Mesodermal cell (in vitro differentiated cells): ENCODE results near the gene DCLRE1B.

Source experiments
- H3K27ac ChIP-seq: 2 replicates; pipeline ENCODE4 v1.7.0; 2013; ENCODE audit warnings: mild to moderate bottlenecking, low read depth, low read length, moderate library complexity; ENCODE audit not compliant: severe bottlenecking
- H3K36me3 ChIP-seq: 2 replicates; pipeline ENCODE4 v1.7.1; 2013; ENCODE audit warnings: mild to moderate bottlenecking, low read length, moderate library complexity; ENCODE audit not compliant: control insufficient read depth, insufficient read depth
- H3K4me1 ChIP-seq: one replicate; pipeline ENCODE4 v1.7.1; 2013; ENCODE audit warnings: mild to moderate bottlenecking, low read length; ENCODE audit not compliant: insufficient read depth, control insufficient read depth, poor library complexity, severe bottlenecking
- H3K4me3 ChIP-seq: 2 replicates; pipeline ENCODE4 v1.7.0; 2013; ENCODE audit warnings: low read length, control low read depth, mild to moderate bottlenecking; ENCODE audit not compliant: insufficient read depth, poor library complexity, severe bottlenecking; ENCODE audit errors: extremely low read depth
- H3K9me3 ChIP-seq: 2 replicates; pipeline ENCODE4 v1.7.1; 2013; ENCODE audit warnings: mild to moderate bottlenecking, low read length, moderate library complexity; ENCODE audit not compliant: control insufficient read depth
- WGBS, 2 experiments: methylation state at CpG; one replicate each; pipeline ENCODE4 v1.1.5; 2013; ENCODE audit warnings: missing lambda C conversion rate in 2 of 2; ENCODE audit not compliant: insufficient coverage in 2 of 2; 5-methylcytosine and 5-hydroxymethylcytosine counted together

DCLRE1B gene

DNA sequence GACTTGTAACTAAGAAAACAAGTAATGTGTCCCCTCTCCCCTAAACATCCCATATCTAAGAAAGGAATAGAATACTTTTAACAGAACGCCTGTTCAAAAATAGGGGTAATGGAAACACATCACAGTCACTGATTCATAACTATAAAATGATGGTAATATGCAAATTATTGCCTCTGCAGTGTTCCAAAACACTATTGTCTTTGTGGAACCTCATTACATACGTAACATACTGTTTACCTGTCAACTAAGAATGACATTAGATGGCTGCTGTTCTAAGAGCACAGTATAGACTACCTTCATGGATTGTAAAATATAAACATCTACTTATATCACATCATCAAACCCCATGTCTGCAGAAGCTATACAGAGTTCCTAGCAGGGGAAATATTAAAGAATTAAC is 14.3 kb upstream of the DCLRE1B start:
- WGBS, 2 experiments, result no CpG with 5 or more reads among the region's 2 CpGs
- Histone ChIP-seq H3K27ac (no peak overlapping the region), H3K4me1 (no peaks in the 10 kb centered on the region)

DNA sequence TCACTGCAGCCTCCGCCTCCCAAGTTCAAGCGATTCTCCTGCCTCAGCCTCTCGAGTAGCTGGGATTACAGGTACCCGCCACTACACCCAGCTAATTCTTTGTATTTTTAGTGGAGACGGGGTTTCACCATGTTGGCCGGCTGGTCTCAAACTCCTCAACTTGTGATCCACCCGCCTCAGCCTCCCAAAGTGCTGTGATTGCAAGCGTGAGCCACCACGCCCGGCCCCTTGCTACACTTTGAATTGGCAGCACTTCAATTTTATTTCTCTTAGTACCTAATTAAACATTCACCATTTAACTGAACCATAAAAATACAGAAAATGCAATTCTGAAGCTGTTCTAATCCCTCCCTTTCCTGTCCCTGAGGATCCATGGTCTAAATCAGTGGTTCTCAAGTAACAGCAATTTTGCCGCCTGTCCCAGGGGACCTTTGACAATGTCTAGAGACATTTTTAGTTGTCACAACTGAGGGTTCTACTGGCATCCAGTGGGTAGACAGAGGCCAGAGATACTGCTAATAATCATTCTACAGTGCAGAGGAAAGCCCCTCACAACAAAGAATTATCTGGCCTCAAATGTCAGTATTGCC is 13.4 kb upstream of the DCLRE1B start:
- Histone ChIP-seq H3K4me1 (no peaks in the 10 kb centered on the region), H3K4me3 (no peak overlapping the region), H3K27ac (no peak overlapping the region), H3K9me3 (no peaks in the 10 kb centered on the region), H3K36me3 (peaks cover 13% of the 10 kb centered on the region)
- 80 to 93% methylated on average over 6 to 9 of the region's 11 CpGs for WGBS, 2 experiments

More for the DNA sequence above, 14.3 kb upstream of the DCLRE1B start:
- Histone ChIP-seq H3K36me3 (peaks cover 6% of the 10 kb centered on the region), H3K4me3 (no peak overlapping the region), H3K9me3 (no peaks in the 10 kb centered on the region)

DNA sequence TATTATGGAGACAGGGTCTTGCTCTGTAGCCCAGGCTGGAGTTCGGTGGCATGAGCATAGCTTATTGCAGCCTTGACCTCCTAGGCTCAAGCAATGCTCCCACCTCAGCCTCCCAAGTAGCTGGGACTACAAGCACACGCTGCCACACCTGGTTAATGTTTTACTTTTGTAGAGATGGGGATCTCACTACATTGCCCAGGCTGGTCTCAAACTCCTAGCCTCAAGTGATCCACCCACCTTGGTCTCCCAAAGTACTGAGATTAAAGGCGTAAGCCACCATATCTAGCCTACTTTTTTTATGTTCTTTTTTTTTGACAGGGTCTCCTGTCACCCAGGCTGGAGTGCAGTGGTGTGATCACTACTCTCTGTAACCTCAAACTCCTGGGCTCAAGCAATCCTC is 11.9 kb upstream of the DCLRE1B start:
- Histone ChIP-seq H3K4me3 (no peak overlapping the region), H3K27ac (no peak overlapping the region), H3K9me3 (no peaks in the 10 kb centered on the region), H3K4me1 (no peaks in the 10 kb centered on the region), H3K36me3 (peaks cover 25% of the 10 kb centered on the region)
- 79 to 100% methylated on average over 2 of the region's 3 CpGs for WGBS, 2 experiments

- Histone ChIP-seq H3K4me1 (no peaks in the 10 kb centered on the region), H3K9me3 (no peaks in the 10 kb centered on the region), H3K4me3 (no peak overlapping the region), H3K36me3 (peaks cover 39% of the 10 kb centered on the region), H3K27ac (no peak overlapping the region)
- 93 to 98% methylated on average over 6 of the region's 6 CpGs for WGBS, 2 experiments
These were observed 10.0 kb upstream of the DCLRE1B start for GRCh38 chr1:113895098-113895497.

GRCh38 chr1:113895961-113896360 is 9.2 kb upstream of the DCLRE1B start:
- WGBS, 2 experiments, result 86 to 95% methylated on average over 6 to 7 of the region's 8 CpGs
- Histone ChIP-seq H3K4me1 (no peaks in the 10 kb centered on the region), H3K4me3 (no peak overlapping the region), H3K27ac (no peak overlapping the region), H3K9me3 (no peaks in the 10 kb centered on the region), H3K36me3 (peaks cover 47% of the 10 kb centered on the region)

DNA sequence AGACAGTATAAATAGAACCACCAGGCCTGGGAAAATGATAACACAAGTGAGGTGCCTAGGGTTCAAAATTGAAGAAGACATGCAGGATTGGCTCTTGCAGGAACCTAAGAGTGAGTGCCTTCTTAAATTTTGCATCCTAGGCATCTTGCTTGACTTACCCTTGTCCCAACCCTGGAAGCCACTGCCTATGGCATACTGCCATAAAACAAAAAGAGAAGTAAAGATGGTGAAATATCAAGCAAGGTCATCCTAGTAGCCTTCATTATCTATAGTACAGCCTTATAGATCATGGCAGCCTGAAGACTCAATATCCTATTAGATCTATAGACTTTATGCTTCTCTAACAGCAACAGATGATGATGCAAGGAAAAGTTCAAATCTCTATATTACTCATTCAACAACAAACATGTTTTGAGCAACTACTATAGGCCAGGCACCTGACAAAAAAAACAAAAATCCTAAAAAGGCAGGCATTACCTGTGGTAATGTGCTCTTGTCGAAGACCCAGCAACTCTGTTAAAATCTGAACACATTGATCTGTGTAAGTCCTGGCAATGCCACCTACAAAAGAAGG is 6.8 kb upstream of the DCLRE1B start:
- WGBS, 2 experiments, result 80 to 86% methylated on average over 1 of the region's 1 CpG
- Histone ChIP-seq H3K36me3 (peaks cover 64% of the 10 kb centered on the region), H3K9me3 (no peaks in the 10 kb centered on the region), H3K27ac (no peak overlapping the region), H3K4me3 (no peak overlapping the region), H3K4me1 (peaks cover under 1% of the 10 kb centered on the region)

DNA sequence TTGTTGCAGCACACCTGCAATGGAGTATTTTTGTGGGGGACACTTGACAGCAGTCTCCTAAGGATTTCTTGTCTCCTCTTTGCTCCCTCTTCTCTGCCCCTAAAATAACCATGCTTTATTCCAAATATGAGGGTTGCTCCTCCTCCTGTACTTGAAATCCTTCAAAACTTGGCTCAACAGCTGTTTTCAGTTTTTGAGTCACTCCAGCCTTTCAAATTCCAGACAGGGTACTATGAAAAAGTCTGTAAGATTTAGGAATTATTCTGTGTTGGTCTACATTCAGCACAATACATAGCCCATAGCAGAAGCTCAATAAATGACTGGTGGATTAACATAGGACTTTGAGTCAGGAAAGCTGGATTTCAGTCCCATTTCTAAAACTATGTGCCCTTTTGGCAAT is 6.0 kb upstream of the DCLRE1B start:
- H3K9me3 ChIP-seq, result no peaks in the 10 kb centered on the region
- H3K4me3 ChIP-seq, result no peak overlapping the region
- H3K36me3 ChIP-seq, result peaks cover 64% of the 10 kb centered on the region
- H3K27ac ChIP-seq, result no peak overlapping the region
- H3K4me1 ChIP-seq, result peaks cover 5% of the 10 kb centered on the region

- Histone ChIP-seq H3K36me3 (peaks cover 54% of the 10 kb centered on the region), H3K27ac (no peak overlapping the region), H3K4me3 (no peak overlapping the region), H3K9me3 (no peaks in the 10 kb centered on the region), H3K4me1 (peaks cover 5% of the 10 kb centered on the region)
- WGBS, 2 experiments, result no CpG with 5 or more reads among the region's 3 CpGs
These were observed 3.9 kb upstream of the DCLRE1B start for GRCh38 chr1:113901191-113901590.

DNA sequence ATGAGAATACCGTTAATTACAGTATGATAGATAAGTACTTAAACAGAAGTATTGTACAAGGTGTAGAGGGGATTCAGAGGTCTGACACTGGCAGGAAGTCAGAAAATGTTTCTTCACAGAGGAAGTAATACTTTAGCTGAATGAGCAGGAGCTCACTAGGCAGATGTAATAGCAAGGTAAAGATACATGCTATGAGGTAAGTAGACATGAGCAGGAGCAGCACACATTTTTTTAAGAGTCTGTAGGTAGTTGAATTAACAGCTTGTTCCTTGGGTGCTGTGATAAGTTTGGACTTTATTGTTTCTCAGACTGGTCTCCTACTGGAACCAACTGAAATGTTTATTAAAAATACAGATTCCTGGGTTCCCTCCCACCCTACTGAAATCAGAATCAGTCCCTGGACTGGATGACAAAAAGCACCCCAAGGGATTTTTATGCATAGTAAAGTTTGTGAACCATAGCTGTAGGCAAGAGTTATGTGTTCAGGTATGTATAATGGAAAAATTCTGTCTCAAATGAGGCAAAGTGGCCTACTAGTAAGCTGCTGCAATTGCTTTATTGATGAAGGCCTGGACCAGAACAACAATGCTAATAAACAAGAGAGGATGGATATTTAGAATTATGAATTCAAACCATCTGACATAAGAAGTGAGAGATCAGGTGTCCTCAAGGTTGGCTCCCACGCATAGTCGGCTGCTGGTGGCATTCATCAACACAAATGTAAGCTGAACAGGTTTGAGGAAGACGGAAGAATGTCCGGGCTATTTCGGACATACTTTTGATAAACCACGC is 1.4 kb upstream of the DCLRE1B start:
- 55 to 77% methylated on average over 6 to 7 of the region's 7 CpGs for WGBS, 2 experiments
- peak overlapping the region; percentile 90 for H3K4me3 ChIP-seq
- peaks cover 5% of the 10 kb centered on the region for H3K4me1 ChIP-seq
- H3K36me3 ChIP-seq, result peaks cover 54% of the 10 kb centered on the region
- no peaks in the 10 kb centered on the region for H3K9me3 ChIP-seq
- peak overlapping the region; percentile 89 for H3K27ac ChIP-seq

DNA sequence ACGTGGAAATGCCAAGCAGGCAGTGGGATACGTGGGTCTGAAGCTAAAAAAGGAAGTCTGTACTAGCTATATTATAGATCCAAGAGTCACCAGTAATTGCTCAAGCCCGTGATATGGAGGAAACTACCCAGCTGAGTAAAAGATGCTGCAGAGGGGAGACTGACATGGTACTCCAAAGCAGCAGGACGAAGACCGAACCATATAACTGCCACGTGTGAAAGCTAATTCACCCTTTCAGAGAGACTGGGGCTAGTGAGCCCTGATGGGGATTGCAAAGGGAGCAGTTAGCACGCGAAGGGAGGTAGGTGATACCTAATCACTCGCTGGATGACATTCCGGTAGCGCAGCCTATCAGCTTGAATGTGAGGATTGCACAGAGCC is 843 bp upstream of the DCLRE1B start:
- no peaks in the 10 kb centered on the region for H3K9me3 ChIP-seq
- peak overlapping the region; percentile 90 for H3K4me3 ChIP-seq
- 3% methylated on average over 10 to 11 of the region's 11 CpGs for WGBS, 2 experiments
- peaks cover 5% of the 10 kb centered on the region for H3K4me1 ChIP-seq
- peaks cover 53% of the 10 kb centered on the region for H3K36me3 ChIP-seq
- H3K27ac ChIP-seq, result peak overlapping the region; percentile 89

GRCh38 chr1:113905435-113905861 is 322 bp downstream of the DCLRE1B start:
- WGBS, 2 experiments, result 0% methylated on average over 12 to 14 of the region's 17 CpGs
- Histone ChIP-seq H3K4me3 (peak overlapping the region; percentile 90), H3K4me1 (peaks cover 5% of the 10 kb centered on the region), H3K9me3 (no peaks in the 10 kb centered on the region), H3K36me3 (peaks cover 54% of the 10 kb centered on the region), H3K27ac (peak overlapping the region; percentile 33)
